ENCODE measurements around the gene UNC79.

Gene UNC79

GRCh38 chr14:93735206-93735605, 304.5 kb downstream of the UNC79 start:
- no peak overlapping the region for H3K27ac ChIP-seq (ENCODE audit: low read depth, low read length, severe bottlenecking)
- H3K4me3 ChIP-seq (ENCODE audit: extremely low read depth, insufficient read depth, low read length, poor library complexity, severe bottlenecking): no peak overlapping the region
- no peaks in the 10 kb centered on the region for H3K9me3 ChIP-seq (ENCODE audit: control insufficient read depth, low read length)
- no peaks in the 10 kb centered on the region for H3K4me1 ChIP-seq (ENCODE audit: control insufficient read depth, insufficient read depth, low read length, poor library complexity, severe bottlenecking)
- no peaks in the 10 kb centered on the region for H3K36me3 ChIP-seq (ENCODE audit: control insufficient read depth, insufficient read depth, low read length)
- 77 to 86% methylated on average over 9 to 12 of the region's 12 CpGs for WGBS, 2 experiments (ENCODE audit: insufficient coverage in 2 of 2)

- Histone ChIP-seq H3K4me3 (ENCODE audit: extremely low read depth, insufficient read depth, low read length, poor library complexity, severe bottlenecking) (no peak overlapping the region), H3K9me3 (ENCODE audit: control insufficient read depth, low read length) (no peaks in the 10 kb centered on the region), H3K27ac (ENCODE audit: low read depth, low read length, severe bottlenecking) (no peak overlapping the region), H3K4me1 (ENCODE audit: control insufficient read depth, insufficient read depth, low read length, poor library complexity, severe bottlenecking) (no peaks in the 10 kb centered on the region), H3K36me3 (ENCODE audit: control insufficient read depth, insufficient read depth, low read length) (no peaks in the 10 kb centered on the region)
- 63 to 74% methylated on average over 6 to 8 of the region's 10 CpGs for WGBS, 2 experiments (ENCODE audit: insufficient coverage in 2 of 2)
Observed at GRCh38 chr14:93736378-93737014, 305.8 kb downstream of the UNC79 start.

- Histone ChIP-seq H3K27ac (ENCODE audit: low read depth, low read length, severe bottlenecking) (no peak overlapping the region), H3K4me1 (ENCODE audit: control insufficient read depth, insufficient read depth, low read length, poor library complexity, severe bottlenecking) (no peaks in the 10 kb centered on the region), H3K9me3 (ENCODE audit: control insufficient read depth, low read length) (no peaks in the 10 kb centered on the region), H3K4me3 (ENCODE audit: extremely low read depth, insufficient read depth, low read length, poor library complexity, severe bottlenecking) (no peak overlapping the region), H3K36me3 (ENCODE audit: control insufficient read depth, insufficient read depth, low read length) (no peaks in the 10 kb centered on the region)
- WGBS, 2 experiments (ENCODE audit: insufficient coverage in 2 of 2): 80 to 94% methylated on average over 3 to 7 of the region's 11 CpGs
Observed at GRCh38 chr14:93737634-93738033, 306.9 kb downstream of the UNC79 start.

GRCh38 chr14:93741556-93742230, 311.0 kb downstream of the UNC79 start:
- Histone ChIP-seq H3K36me3 (ENCODE audit: control insufficient read depth, insufficient read depth, low read length) (no peaks in the 10 kb centered on the region), H3K4me1 (ENCODE audit: control insufficient read depth, insufficient read depth, low read length, poor library complexity, severe bottlenecking) (peaks cover 12% of the 10 kb centered on the region), H3K9me3 (ENCODE audit: control insufficient read depth, low read length) (no peaks in the 10 kb centered on the region), H3K27ac (ENCODE audit: low read depth, low read length, severe bottlenecking) (no peak overlapping the region), H3K4me3 (ENCODE audit: extremely low read depth, insufficient read depth, low read length, poor library complexity, severe bottlenecking) (no peak overlapping the region)
- whole genome bisulfite sequencing, 2 experiments (ENCODE audit: insufficient coverage in 2 of 2): 87 to 92% methylated on average over 8 to 9 of the region's 12 CpGs

GRCh38 chr14:93742761-93743160, 312.0 kb downstream of the UNC79 start:
- 92 to 95% methylated on average over 8 of the region's 8 CpGs for WGBS, 2 experiments (ENCODE audit: insufficient coverage in 2 of 2)
- H3K27ac ChIP-seq (ENCODE audit: low read depth, low read length, severe bottlenecking): no peak overlapping the region
- no peak overlapping the region for H3K4me3 ChIP-seq (ENCODE audit: extremely low read depth, insufficient read depth, low read length, poor library complexity, severe bottlenecking)
- no peaks in the 10 kb centered on the region for H3K9me3 ChIP-seq (ENCODE audit: control insufficient read depth, low read length)
- no peaks in the 10 kb centered on the region for H3K36me3 ChIP-seq (ENCODE audit: control insufficient read depth, insufficient read depth, low read length)
- H3K4me1 ChIP-seq (ENCODE audit: control insufficient read depth, insufficient read depth, low read length, poor library complexity, severe bottlenecking): peaks cover 12% of the 10 kb centered on the region

GRCh38 chr14:93743270-93744060, 312.7 kb downstream of the UNC79 start:
- peaks cover 12% of the 10 kb centered on the region for H3K4me1 ChIP-seq (ENCODE audit: control insufficient read depth, insufficient read depth, low read length, poor library complexity, severe bottlenecking)
- H3K36me3 ChIP-seq (ENCODE audit: control insufficient read depth, insufficient read depth, low read length): no peaks in the 10 kb centered on the region
- H3K27ac ChIP-seq (ENCODE audit: low read depth, low read length, severe bottlenecking): no peak overlapping the region
- 92% methylated on average over 24 to 26 of the region's 26 CpGs for WGBS, 2 experiments (ENCODE audit: insufficient coverage in 2 of 2)
- no peaks in the 10 kb centered on the region for H3K9me3 ChIP-seq (ENCODE audit: control insufficient read depth, low read length)
- no peak overlapping the region for H3K4me3 ChIP-seq (ENCODE audit: extremely low read depth, insufficient read depth, low read length, poor library complexity, severe bottlenecking)

- Histone ChIP-seq H3K9me3 (ENCODE audit: control insufficient read depth, low read length) (no peaks in the 10 kb centered on the region), H3K4me3 (ENCODE audit: extremely low read depth, insufficient read depth, low read length, poor library complexity, severe bottlenecking) (no peak overlapping the region), H3K27ac (ENCODE audit: low read depth, low read length, severe bottlenecking) (no peak overlapping the region), H3K36me3 (ENCODE audit: control insufficient read depth, insufficient read depth, low read length) (no peaks in the 10 kb centered on the region), H3K4me1 (ENCODE audit: control insufficient read depth, insufficient read depth, low read length, poor library complexity, severe bottlenecking) (peaks cover 12% of the 10 kb centered on the region)
- 99 to 100% methylated on average over 3 to 9 of the region's 14 CpGs for WGBS, 2 experiments (ENCODE audit: insufficient coverage in 2 of 2)
Observed at GRCh38 chr14:93744176-93744575, 313.4 kb downstream of the UNC79 start.

GRCh38 chr14:93744876-93745275, 314.1 kb downstream of the UNC79 start:
- H3K36me3 ChIP-seq (ENCODE audit: control insufficient read depth, insufficient read depth, low read length): no peaks in the 10 kb centered on the region
- H3K4me1 ChIP-seq (ENCODE audit: control insufficient read depth, insufficient read depth, low read length, poor library complexity, severe bottlenecking): peaks cover 12% of the 10 kb centered on the region
- H3K27ac ChIP-seq (ENCODE audit: low read depth, low read length, severe bottlenecking): no peak overlapping the region
- H3K9me3 ChIP-seq (ENCODE audit: control insufficient read depth, low read length): no peaks in the 10 kb centered on the region
- 80% methylated on average over 1 of the region's 8 CpGs; no CpG with 5 or more reads in 1 of the 2 experiments for WGBS, 2 experiments (ENCODE audit: insufficient coverage in 2 of 2)
- H3K4me3 ChIP-seq (ENCODE audit: extremely low read depth, insufficient read depth, low read length, poor library complexity, severe bottlenecking): no peak overlapping the region

GRCh38 chr14:93745603-93746273, 315.0 kb downstream of the UNC79 start:
- H3K27ac ChIP-seq (ENCODE audit: low read depth, low read length, severe bottlenecking): no peak overlapping the region
- no peaks in the 10 kb centered on the region for H3K36me3 ChIP-seq (ENCODE audit: control insufficient read depth, insufficient read depth, low read length)
- H3K4me3 ChIP-seq (ENCODE audit: extremely low read depth, insufficient read depth, low read length, poor library complexity, severe bottlenecking): no peak overlapping the region
- H3K9me3 ChIP-seq (ENCODE audit: control insufficient read depth, low read length): no peaks in the 10 kb centered on the region
- peaks cover 12% of the 10 kb centered on the region for H3K4me1 ChIP-seq (ENCODE audit: control insufficient read depth, insufficient read depth, low read length, poor library complexity, severe bottlenecking)
- WGBS, 2 experiments (ENCODE audit: insufficient coverage in 2 of 2): 71 to 72% methylated on average over 3 to 12 of the region's 13 CpGs

GRCh38 chr14:93747102-93747501, 316.4 kb downstream of the UNC79 start:
- H3K4me3 ChIP-seq (ENCODE audit: extremely low read depth, insufficient read depth, low read length, poor library complexity, severe bottlenecking): no peak overlapping the region
- no peaks in the 10 kb centered on the region for H3K36me3 ChIP-seq (ENCODE audit: control insufficient read depth, insufficient read depth, low read length)
- H3K27ac ChIP-seq (ENCODE audit: low read depth, low read length, severe bottlenecking): no peak overlapping the region
- WGBS, 2 experiments (ENCODE audit: insufficient coverage in 2 of 2): 91 to 98% methylated on average over 15 of the region's 15 CpGs
- H3K9me3 ChIP-seq (ENCODE audit: control insufficient read depth, low read length): no peaks in the 10 kb centered on the region
- peaks cover 12% of the 10 kb centered on the region for H3K4me1 ChIP-seq (ENCODE audit: control insufficient read depth, insufficient read depth, low read length, poor library complexity, severe bottlenecking)
